Caki2 (cell line): ENCODE results near the gene IL21. TPM values are rescaled to one million over a fixed set of nuclear protein-coding genes. Genes with fewer than 3 reads are reported as not detected.
A peak's percentile ranks its signal among the peaks of the same experiment; 100 is the strongest.
"Not testable (repeated sequence)": the region's sequence is repeated elsewhere in the genome, so short reads cannot be mapped to it uniquely, and the experiment has no call there.

Source experiments
- DNase-seq: peaks from one replicate; pipeline ENCODE4 v3.0.0-alpha.2; 2015; ENCODE audit warnings: low read depth
- in situ Hi-C: cut with HindIII; loops from 2 replicates; pipeline ENCODE4 v1.10.0; 2016; ENCODE audit warnings: low sequenced_read_pairs, low pct_unique_long_range_greater_than_20kb, mixed read lengths
- total RNA-seq: library from RNA; depleted of rRNA; stranded (reverse); fragments of >200 nt; shearing (Covaris generic); gene quantifications from 2 replicates; pipeline ENCODE4 v1.2.3, GENCODE V29; 2014; ENCODE audit warnings: low replicate concordance; rRNA removed

Gene IL21
- total RNA-seq, 1 experiment from 2014 or later, result not detected

DNA sequence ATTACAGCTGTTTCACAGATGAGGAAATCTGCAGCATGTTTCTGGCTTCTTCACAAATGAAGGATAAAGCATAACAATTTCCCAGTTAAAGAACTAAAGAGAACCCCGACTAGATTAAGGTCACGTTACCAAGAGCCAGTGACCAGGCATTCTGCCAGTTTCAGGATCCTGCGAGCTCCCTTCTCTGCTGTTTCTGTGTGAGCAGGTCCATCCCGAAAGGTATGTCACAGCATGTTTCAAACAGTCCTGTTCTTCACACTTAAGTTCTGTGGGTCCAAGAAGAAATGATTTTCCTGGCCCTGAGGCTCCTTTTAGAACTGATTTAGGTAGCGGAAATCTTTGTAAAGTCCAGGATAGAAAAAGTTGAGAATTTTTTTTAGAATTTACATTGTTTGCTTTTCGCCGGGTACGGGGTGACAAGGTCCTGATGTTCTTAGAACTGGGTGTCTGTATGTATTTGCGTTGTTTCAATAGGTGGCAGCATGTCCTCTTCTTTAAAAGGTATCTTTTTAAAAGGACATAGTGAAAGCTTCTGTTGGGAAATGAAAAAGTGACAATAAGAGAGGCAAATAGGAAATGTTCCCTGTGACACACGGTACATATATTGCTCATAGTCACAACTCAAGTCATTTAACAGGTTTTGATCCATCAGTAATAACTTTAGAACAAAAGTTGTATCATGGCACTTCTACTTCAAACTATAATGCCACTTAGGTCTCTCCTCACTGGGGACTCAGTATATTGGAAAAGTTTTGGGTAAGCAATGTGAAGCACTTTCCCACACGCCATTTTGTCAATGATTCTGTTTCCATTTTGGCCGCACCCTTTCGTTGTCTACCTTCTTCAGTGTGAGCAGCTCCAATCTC lies 18.4 kb downstream of the IL21 start:
- peak; percentile 36 for DNase-seq
- in situ Hi-C loops, result no loop called here

DNA sequence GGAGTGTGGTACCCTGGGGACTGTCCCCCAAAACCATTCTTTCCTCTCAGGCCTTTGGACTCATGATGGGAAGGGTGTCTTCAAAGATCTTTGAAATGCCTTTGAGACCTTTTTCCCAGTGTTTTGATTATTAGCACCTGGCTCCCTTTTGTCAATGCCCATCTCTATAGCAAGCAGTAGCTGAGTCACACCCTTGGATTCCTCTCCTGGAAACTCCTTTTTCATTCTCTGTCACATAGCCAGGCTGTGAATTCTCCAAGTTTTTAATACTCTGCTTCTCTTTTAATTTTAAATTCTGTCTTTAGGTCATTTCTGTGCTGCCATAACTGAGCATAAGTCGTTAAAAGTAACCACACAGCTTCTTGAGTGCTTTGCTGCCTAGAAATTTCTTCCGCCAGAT lies 29.7 kb downstream of the IL21 start:
- in situ Hi-C loops, result no loop called here
- no peak for DNase-seq

DNA sequence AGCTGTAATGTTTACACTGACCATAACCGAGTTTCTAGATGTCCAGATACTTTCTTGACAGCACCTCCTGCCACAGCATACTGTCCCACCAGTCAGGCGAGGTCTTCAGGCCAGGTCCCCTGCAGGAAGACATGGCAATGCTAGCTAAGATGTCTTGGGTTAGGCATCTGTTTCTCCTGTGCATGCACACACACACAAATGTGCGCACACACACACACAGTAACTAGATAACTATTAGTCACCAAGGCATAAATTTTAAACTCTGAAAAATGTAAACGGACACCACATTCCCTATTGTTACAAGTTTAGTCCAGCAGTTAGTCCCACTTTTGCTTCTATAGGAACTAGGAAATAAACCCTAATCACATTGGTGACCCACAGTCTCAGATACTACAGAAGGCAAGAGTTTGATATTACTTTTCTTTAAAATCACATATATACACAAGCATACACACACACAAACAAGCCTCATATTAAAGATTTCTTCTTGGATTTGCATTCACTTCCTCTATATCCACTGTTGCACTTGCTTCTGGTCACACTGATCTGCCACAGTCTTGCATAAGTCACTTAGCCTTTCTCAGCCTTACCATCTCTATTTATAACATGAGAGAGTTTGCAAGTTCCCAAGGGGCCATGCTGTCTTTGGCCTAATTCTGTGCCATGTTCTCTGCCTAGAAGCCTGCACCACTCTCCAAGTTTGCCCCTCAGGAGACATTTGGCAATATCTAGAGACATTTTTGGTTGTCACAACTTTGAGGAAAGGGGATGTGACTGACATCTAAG lies 32.2 kb downstream of the IL21 start:
- no peak for DNase-seq
- in situ Hi-C loops, result no loop called here

DNA sequence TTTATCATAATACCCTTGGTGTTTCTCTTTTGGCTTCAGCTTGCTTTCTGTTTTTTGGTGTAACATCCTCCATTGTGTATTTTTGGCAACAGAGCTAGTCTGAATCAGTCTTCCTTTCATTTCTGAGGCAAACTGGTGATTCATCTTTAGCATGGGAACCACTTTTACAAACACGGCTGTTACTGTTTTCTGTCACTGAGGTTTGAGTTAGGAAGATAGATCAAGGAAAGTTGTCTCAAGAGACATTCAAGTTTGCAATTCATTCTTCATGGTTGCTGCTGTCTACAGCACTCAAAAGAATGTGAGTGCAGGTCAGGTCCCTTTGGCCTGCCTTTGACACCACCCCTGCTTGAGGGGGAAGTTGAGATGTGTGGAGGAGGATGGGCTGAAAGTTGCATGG lies 36.3 kb downstream of the IL21 start:
- DNase-seq, result no peak
- in situ Hi-C loops, result no loop called here

DNA sequence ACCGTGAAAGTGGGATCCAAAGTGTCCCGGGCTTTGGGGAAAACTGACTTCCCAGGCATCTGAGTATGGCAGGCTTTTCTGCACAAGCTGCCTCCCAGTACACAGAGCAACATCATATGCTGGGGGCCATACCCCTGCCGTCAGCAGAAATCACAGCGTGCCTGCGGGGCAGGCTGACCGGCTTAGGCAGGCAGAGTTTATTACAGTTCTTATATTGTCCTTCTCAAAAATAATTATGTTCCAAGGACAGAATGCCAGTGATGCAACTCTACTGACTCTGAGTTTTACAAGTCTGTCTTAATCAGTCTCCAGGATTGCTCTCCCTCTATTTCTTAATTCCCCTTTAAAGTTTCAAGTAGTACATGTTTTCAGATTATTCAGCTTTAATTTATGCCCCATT lies 37.0 kb downstream of the IL21 start:
- in situ Hi-C loops, result no loop called here
- no peak for DNase-seq

DNA sequence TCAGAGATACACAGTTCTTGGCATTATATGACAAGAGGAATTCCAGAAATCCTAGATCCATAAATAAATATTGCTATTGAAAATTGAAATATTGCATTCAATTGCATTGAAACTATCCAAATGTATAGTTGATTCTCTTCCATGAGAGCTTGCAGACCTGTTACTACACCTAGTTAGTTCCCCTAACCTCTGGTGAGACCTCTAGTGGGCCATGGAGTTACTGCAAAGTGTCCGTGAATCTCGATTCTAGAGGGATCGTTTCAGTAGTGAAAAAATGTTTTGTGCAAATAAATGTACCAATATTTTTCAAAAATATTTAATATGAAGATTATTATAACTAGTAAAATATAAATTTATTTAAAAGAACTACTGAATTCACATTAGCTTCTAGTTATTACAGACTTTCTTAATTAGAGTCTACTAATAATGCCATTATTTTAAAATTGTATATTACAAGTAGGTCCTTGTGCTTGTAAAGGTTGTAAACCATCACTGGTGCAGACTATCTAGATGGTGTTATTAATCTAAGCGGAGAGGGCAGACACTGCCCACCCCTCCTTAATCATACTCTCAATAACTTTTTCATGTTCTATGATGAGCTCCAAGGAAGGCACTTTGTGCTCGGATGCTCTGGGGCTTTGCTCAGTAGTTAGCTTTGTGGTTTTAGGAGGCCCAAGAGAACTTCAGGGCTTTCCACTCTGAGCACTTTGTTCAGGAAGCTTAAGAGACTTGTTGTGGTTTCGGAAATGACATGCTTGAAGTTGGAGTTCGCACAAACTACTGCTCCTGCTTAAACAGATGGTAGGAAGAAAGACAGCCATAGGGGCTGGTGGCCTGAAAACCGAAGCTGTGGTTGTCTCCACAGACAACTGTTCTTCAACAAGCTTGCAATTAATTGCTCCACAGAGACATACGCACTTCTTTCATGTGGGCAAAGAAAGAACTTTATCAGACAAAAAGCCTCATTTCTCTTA lies 42.8 kb downstream of the IL21 start:
- in situ Hi-C loops, result no loop called here
- peak; percentile 14 for DNase-seq

DNA sequence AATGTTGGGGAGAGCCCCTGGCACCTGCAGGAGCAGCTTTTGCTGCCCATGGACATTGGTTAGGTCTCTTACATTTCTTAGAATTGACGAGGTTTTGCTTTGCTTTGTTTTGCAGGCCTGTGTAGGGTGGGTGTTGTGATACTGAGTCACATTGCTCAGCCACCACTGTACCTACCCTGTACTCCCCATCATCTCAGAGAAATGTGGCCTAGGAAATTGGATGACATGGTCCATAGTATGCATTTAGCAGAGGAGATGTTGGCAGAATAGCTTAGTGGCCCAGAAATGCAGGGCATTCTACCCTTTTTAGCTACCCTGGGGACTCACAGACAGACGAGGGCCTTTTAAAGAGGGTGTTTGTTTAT lies 43.7 kb downstream of the IL21 start:
- DNase-seq, result no peak
- in situ Hi-C loops, result no loop called here

DNA sequence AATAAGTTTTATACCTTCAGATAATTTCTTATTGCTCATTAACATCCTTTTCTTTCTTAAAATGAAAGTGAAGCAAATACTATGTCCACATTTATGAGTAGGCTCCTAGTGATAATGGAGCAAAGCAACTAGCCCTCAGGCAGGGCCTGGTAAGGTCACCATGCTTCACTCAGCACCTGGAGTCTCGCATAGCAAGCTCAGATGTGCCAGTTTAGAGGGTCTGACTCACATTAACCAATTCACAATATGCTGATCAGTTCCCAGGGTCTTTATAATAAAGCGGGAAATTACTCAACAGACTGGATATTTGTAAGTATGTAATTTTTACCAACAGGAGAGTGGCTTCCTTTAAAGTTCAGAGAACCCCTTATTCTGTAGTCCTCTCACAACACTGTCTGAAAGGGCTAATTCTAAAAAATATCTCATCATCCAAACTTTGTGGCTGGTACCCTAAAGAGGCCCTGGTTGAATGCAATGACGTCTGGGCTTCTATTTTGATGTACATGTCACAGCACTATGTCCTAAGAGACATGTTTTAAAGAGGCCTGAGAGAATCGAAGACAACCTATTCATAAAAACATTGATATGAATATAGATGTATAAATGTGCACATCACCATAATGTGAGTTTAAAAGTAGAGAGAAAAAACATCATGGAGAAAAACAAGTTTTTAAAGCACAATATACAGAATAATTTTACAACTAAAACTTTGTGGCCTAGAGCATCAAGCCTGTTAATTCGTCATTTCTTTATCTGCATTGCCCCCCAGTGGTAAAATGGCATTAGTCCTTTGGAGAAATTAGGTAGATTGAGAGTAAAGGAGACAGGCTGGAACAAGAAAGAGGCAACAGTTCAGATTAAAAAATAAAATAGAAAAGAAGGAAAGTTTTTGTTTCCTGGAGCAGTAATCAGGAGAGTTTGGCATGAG lies 44.3 kb downstream of the IL21 start:
- peak; percentile 32 for DNase-seq
- in situ Hi-C loops, result no loop called here

DNA sequence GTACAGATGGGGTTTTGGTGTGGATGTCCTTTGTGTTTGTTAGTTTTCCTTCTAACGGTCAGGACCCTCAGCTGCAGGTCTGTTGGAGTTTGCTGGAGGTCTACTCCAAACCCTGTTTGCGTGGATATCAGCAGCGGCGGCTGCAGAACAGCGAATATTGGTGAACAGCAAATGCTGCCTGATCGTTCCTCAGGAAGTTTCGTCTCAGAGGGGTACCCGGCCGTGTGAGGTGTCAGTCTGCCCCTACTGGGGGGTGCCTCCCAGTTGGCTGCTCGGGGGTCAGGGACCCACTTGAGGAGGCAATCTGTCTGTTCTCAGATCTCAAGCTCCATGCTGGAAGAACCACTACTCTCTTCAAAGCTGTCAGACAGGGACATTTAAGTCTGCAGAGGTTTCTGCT lies 46.5 kb downstream of the IL21 start:
- in situ Hi-C loops, DNase-seq: not testable (repeated sequence)

DNA sequence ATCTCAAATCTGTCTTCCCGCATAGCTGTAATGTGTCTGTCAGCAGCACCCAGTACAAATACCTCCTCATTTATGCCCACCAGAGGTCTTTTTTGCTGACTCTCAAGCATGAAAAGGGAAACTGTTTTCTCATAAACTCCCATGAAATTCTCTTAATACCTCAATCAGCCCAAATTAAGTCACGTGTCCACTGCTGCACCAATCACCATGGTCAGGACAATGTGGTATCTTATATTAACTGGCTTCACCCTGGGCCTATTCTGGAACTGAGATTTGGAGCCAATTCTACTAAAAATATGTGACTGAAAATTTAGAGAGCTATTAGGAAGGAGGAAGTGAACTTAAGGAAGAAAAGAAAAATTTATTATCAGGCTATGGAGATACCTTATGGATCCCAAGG lies 58.4 kb downstream of the IL21 start:
- in situ Hi-C loops, result no loop called here

More for the DNA sequence above, 58.4 kb downstream of the IL21 start:
- DNase-seq, result no peak

Other genes with a start within 250 kb of the IL21 start
- not detected in 2 replicates for gene ADAD1, start 242.1 kb downstream of the IL21 start, total RNA-seq
- gene IL2, start 164.3 kb downstream of the IL21 start, total RNA-seq, result not detected in 2 replicates
- gene BBS12, start 111.6 kb upstream of the IL21 start, total RNA-seq, result 2.4 TPM in 2 replicates
- gene FGF2, start 205.8 kb upstream of the IL21 start, total RNA-seq, result 26.6 and 27.7 TPM in 2 replicates